ENCODE results near the gene BCL2.

DNA sequence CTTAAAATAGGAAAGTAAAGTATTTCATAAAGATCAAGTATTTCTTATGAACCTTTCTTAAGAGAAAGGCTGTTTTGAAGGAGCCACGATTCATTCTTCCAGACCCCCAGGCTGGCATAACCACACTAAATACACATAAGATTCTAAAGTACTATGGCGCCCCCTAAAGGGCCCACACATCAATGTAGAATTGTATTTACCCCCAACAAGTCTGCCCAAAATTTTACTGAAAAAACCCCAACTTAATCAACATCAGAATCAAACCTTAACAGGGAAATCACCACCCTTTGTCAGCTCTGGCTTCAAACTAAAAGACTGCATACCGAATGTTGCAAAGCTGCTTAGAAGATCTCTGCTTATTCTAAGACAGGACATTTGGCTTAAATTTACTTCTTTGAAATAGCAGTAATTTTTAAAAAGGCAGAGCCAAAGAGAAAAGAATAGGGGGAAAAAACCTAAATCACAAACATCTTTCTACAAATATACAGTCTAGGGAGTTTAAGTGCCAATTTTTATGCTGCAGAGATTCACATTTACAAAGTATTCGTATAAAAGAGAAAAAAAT is 20.4 kb upstream of the BCL2 start:
- TF ChIP-seq, protein P1, sequence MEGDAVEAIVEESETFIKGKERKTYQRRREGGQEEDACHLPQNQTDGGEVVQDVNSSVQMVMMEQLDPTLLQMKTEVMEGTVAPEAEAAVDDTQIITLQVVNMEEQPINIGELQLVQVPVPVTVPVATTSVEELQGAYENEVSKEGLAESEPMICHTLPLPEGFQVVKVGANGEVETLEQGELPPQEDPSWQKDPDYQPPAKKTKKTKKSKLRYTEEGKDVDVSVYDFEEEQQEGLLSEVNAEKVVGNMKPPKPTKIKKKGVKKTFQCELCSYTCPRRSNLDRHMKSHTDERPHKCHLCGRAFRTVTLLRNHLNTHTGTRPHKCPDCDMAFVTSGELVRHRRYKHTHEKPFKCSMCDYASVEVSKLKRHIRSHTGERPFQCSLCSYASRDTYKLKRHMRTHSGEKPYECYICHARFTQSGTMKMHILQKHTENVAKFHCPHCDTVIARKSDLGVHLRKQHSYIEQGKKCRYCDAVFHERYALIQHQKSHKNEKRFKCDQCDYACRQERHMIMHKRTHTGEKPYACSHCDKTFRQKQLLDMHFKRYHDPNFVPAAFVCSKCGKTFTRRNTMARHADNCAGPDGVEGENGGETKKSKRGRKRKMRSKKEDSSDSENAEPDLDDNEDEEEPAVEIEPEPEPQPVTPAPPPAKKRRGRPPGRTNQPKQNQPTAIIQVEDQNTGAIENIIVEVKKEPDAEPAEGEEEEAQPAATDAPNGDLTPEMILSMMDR (conservative IDR thresholded peaks at IDR 0.05; ENCODE audit: low read depth, low read length), result peak; percentile 71
- TF ChIP-seq EZH2 (IDR thresholded peaks at IDR 0.05; ENCODE audit: low read length, unreplicated experiment), result no peak
